Thymus (tissue), 11 donors: ENCODE results near the gene GRIK3. TPM values are rescaled to one million over a fixed set of nuclear protein-coding genes. Genes with fewer than 3 reads are reported as not detected.

ENCODE experiments used
- DNase-seq, 9 donors: peaks; one replicate each; pipeline ENCODE4 v3.0.0-alpha.2; 2013; ENCODE audit warnings: low spot score in 9 of 9, low read depth in 6 of 9, missing footprints in 1 of 9
- H3K27ac ChIP-seq, 2 donors: one replicate each; pipeline ENCODE4 v1.5.1; 2013; ENCODE audit warnings: control low read depth in 1 of 2, low read depth in 1 of 2, low read length in 1 of 2, mild to moderate bottlenecking in 1 of 2, moderate library complexity in 1 of 2
- H3K27me3 ChIP-seq, 2 donors: one replicate each; pipeline ENCODE4 v1.5.1; 2013; ENCODE audit warnings: low read length in 1 of 2; ENCODE audit not compliant: control insufficient read depth in 2 of 2, insufficient read depth in 1 of 2
- H3K36me3 ChIP-seq, 2 donors: one replicate each; pipeline ENCODE4 v1.5.1; 2013; ENCODE audit warnings: low read length in 1 of 2, mild to moderate bottlenecking in 1 of 2, moderate library complexity in 1 of 2; ENCODE audit not compliant: control insufficient read depth in 2 of 2, insufficient read depth in 2 of 2
- H3K4me1 ChIP-seq, 2 donors: one replicate each; pipeline ENCODE4 v1.5.1; 2013; ENCODE audit warnings: low read length in 2 of 2; ENCODE audit not compliant: control insufficient read depth in 2 of 2, insufficient read depth in 2 of 2
- H3K4me3 ChIP-seq, 2 donors: one replicate each; pipeline ENCODE4 v1.5.1; 2013; ENCODE audit warnings: low read length in 2 of 2, control low read depth in 1 of 2, mild to moderate bottlenecking in 1 of 2
- H3K9me3 ChIP-seq, 2 donors: one replicate each; pipeline ENCODE4 v1.5.1; 2013; ENCODE audit warnings: low read length in 1 of 2, mild to moderate bottlenecking in 1 of 2; ENCODE audit not compliant: control insufficient read depth in 2 of 2, insufficient read depth in 1 of 2
- WGBS: extraction: QIAGEN DNeasy Blood & Tissue Kit; methylation state at CpG from one replicate; pipeline ENCODE4 v1.1.7; 2013; 5-methylcytosine and 5-hydroxymethylcytosine counted together
- polyA plus RNA-seq: library from polyadenylated mRNA; stranded (reverse); fragments of 200-250 nt; gene quantifications from one replicate; pipeline ENCODE4 v1.2.3, GENCODE V29; 2013
- total RNA-seq: library from RNA; stranded (reverse); fragments of 120-200 nt; gene quantifications from one replicate; pipeline ENCODE4 v1.2.4, GENCODE V29; 2013
- donor health status: healthy.

Gene GRIK3
- total and polyA plus RNA-seq, 2 donors = 0.05 to 0.16 TPM

GRCh38 chr1:36991551-36991950 lies 42.8 kb downstream of the GRIK3 start:
- H3K4me1 ChIP-seq = no peaks in the 10 kb centered on the region
- H3K27me3 ChIP-seq = no peaks in the 10 kb centered on the region
- 86% methylated on average over 4 of the region's 4 CpGs for WGBS
- H3K9me3 ChIP-seq = no peaks in the 10 kb centered on the region
- no peak overlapping the region for H3K4me3 ChIP-seq
- no peak for DNase-seq
- H3K36me3 ChIP-seq = no peaks in the 10 kb centered on the region
- no peak overlapping the region for H3K27ac ChIP-seq

DNA sequence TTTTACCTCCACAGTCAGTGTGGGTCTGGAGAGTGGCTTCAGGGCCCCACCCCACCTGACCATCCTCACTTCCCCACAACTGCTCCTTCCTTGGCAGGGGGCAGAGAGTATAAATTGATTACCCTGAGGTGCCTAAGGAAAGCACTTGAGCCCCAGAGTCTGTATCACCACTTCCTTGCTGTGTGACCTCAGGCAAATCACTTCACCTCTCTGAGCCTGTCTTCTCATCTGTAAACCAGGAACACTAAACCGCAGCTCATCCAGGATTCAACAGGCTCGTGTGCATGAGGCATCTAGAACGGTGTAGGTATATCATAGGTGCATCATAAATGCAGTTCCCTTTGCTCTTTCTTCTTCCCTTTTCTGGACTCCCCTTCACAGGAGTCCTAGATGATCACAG lies 43.4 kb downstream of the GRIK3 start:
- no peak for DNase-seq
- no peaks in the 10 kb centered on the region for H3K36me3 ChIP-seq
- no peaks in the 10 kb centered on the region for H3K9me3 ChIP-seq
- no peaks in the 10 kb centered on the region for H3K27me3 ChIP-seq
- H3K27ac ChIP-seq = no peak overlapping the region
- WGBS = 91% methylated on average over 3 of the region's 3 CpGs
- no peaks in the 10 kb centered on the region for H3K4me1 ChIP-seq
- H3K4me3 ChIP-seq = no peak overlapping the region

GRCh38 chr1:36989241-36989640 lies 45.1 kb downstream of the GRIK3 start:
- Histone ChIP-seq H3K27ac (no peak overlapping the region), H3K4me1 (no peaks in the 10 kb centered on the region), H3K27me3 (no peaks in the 10 kb centered on the region), H3K9me3 (no peaks in the 10 kb centered on the region), H3K4me3 (no peak overlapping the region), H3K36me3 (no peaks in the 10 kb centered on the region)
- DNase-seq = no peak
- WGBS = 90% methylated on average over 8 of the region's 8 CpGs

- Histone ChIP-seq H3K4me1 (no peaks in the 10 kb centered on the region), H3K36me3 (no peaks in the 10 kb centered on the region), H3K27ac (no peak overlapping the region), H3K4me3 (no peak overlapping the region), H3K9me3 (no peaks in the 10 kb centered on the region), H3K27me3 (no peaks in the 10 kb centered on the region)
- DNase-seq = no peak
- 90% methylated on average over 12 of the region's 12 CpGs for WGBS
These were observed 45.5 kb downstream of the GRIK3 start for GRCh38 chr1:36988741-36989193.

DNA sequence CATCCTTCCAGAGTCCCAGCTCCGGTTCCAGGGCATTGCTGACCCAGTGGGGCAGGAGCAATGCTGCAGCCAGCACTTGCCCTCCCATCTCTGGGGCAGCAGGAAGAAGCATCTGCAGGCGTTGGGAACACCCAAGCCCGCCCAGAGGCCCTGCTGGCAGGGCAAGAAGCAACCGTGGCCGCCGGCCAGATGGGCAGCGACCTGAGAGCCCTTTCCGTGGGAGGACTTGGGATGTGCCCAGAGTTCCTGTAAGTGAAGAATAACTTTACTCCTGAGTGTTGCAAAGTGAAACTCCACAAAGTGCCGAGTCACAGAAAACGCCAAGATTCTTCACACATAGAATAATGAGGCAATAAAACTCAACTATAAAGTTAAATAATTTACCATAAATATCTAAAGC lies 46.0 kb downstream of the GRIK3 start:
- Histone ChIP-seq H3K4me3 (no peak overlapping the region), H3K9me3 (no peaks in the 10 kb centered on the region), H3K27ac (no peak overlapping the region), H3K4me1 (no peaks in the 10 kb centered on the region), H3K36me3 (no peaks in the 10 kb centered on the region), H3K27me3 (no peaks in the 10 kb centered on the region)
- whole genome bisulfite sequencing = 78% methylated on average over 10 of the region's 10 CpGs
- DNase-seq = no peak

GRCh38 chr1:36987276-36987675 lies 47.0 kb downstream of the GRIK3 start:
- Histone ChIP-seq H3K27me3 (no peaks in the 10 kb centered on the region), H3K4me1 (no peaks in the 10 kb centered on the region), H3K27ac (no peak overlapping the region), H3K4me3 (no peak overlapping the region), H3K9me3 (no peaks in the 10 kb centered on the region), H3K36me3 (no peaks in the 10 kb centered on the region)
- DNase-seq = no peak
- WGBS = 85% methylated on average over 2 of the region's 2 CpGs

- H3K4me1 ChIP-seq = no peaks in the 10 kb centered on the region
- H3K27me3 ChIP-seq = no peaks in the 10 kb centered on the region
- no peaks in the 10 kb centered on the region for H3K9me3 ChIP-seq
- no peak overlapping the region for H3K4me3 ChIP-seq
- WGBS = 91% methylated on average over 6 of the region's 6 CpGs
- DNase-seq = no peak
- no peaks in the 10 kb centered on the region for H3K36me3 ChIP-seq
- H3K27ac ChIP-seq = no peak overlapping the region
These were observed 47.9 kb downstream of the GRIK3 start for GRCh38 chr1:36986241-36986985.

DNA sequence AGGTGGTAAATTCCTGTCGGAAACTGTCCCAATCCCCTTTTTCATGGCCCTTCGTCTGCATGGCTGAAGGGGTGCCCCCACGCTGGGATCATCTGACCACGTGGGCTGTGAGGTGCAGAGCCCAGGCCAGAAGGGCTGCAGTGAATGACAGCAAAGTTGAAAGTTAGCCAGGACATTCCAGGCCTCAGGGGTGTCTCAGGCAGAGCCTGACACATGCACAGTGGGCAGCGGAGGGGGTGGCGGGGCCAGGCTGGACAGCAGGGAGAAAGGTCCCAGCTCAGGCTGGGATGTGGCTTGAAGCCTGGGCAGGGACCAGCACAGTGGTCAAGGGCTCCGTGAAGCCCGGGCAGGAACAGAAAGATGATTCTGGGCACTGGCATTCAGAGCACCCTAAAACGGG lies 49.6 kb downstream of the GRIK3 start:
- H3K9me3 ChIP-seq = no peaks in the 10 kb centered on the region
- no peak overlapping the region for H3K27ac ChIP-seq
- whole genome bisulfite sequencing = 75% methylated on average over 9 of the region's 9 CpGs
- H3K36me3 ChIP-seq = no peaks in the 10 kb centered on the region
- H3K4me1 ChIP-seq = no peaks in the 10 kb centered on the region
- no peaks in the 10 kb centered on the region for H3K27me3 ChIP-seq
- no peak for DNase-seq
- H3K4me3 ChIP-seq = no peak overlapping the region

GRCh38 chr1:36984026-36984425 lies 50.3 kb downstream of the GRIK3 start:
- no peaks in the 10 kb centered on the region for H3K27me3 ChIP-seq
- H3K4me3 ChIP-seq = no peak overlapping the region
- H3K9me3 ChIP-seq = no peaks in the 10 kb centered on the region
- H3K27ac ChIP-seq = no peak overlapping the region
- no peak for DNase-seq
- WGBS = 82% methylated on average over 6 of the region's 6 CpGs
- H3K4me1 ChIP-seq = no peaks in the 10 kb centered on the region
- H3K36me3 ChIP-seq = no peaks in the 10 kb centered on the region
